Measurements from ENCODE around the gene SPSB1.

Gene SPSB1

DNA sequence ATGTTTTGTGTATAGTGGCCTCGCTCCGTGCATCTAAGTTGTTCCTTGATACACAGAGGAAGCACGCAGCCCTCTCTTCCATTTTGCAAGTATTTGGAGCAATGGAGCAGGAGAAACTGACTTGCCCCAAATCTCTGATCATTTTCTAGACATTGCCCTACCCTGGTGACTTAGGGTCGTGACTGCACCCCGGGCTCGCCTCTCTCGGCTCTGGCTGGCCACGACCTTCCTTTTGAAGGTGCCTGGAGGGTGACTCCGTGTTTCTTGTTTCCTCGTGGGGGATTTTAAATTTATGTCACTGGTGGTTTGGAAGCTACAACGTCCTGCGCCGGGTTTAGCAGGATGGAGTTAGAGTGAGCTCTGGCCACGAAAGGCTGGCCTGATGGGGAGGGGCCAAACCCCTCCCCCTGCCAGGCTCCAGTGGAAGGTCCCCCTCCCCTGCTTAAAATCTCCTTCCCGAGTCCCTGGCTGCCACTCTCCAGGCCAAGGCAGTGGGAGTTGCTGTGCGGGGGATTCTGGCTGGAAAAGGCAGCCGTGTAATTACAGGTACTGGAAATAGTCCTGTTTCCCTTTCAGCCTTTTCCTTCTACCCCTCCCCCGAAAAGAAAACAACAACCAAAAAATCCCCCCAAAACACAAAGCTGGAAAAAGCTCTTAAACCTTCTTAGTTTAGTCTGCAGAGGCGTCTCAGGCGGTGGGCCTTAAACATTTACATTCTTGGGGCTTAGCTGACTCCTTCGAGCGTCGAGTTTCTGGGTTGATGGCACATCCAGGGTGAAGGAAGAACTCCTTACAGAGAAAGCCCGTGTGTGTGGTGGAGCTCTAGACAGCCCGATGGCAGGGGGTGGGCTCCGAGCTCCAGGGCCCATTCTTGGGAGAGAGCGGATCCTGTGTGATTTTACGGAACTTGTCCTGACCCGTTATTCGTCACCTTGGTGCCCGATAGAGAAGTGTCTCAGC, 28.1 kb downstream of the SPSB1 start:
- TF ChIP-seq TAF1 (IDR thresholded peaks at IDR 0.05; ENCODE audit: borderline replicate concordance, insufficient read depth, low read length) (no peak), POLR2AphosphoS5 (IDR thresholded peaks at IDR 0.05; ENCODE audit: low read depth, low read length) (no peak), FOXP2 (optimal IDR thresholded peaks at IDR 0.05; ENCODE audit: borderline replicate concordance, extremely low read depth, extremely low read length, insufficient read depth) (no peak), SIN3A (IDR thresholded peaks at IDR 0.05; ENCODE audit: borderline replicate concordance, insufficient read depth, low read length) (no peak)
- TF ChIP-seq, protein P1, sequence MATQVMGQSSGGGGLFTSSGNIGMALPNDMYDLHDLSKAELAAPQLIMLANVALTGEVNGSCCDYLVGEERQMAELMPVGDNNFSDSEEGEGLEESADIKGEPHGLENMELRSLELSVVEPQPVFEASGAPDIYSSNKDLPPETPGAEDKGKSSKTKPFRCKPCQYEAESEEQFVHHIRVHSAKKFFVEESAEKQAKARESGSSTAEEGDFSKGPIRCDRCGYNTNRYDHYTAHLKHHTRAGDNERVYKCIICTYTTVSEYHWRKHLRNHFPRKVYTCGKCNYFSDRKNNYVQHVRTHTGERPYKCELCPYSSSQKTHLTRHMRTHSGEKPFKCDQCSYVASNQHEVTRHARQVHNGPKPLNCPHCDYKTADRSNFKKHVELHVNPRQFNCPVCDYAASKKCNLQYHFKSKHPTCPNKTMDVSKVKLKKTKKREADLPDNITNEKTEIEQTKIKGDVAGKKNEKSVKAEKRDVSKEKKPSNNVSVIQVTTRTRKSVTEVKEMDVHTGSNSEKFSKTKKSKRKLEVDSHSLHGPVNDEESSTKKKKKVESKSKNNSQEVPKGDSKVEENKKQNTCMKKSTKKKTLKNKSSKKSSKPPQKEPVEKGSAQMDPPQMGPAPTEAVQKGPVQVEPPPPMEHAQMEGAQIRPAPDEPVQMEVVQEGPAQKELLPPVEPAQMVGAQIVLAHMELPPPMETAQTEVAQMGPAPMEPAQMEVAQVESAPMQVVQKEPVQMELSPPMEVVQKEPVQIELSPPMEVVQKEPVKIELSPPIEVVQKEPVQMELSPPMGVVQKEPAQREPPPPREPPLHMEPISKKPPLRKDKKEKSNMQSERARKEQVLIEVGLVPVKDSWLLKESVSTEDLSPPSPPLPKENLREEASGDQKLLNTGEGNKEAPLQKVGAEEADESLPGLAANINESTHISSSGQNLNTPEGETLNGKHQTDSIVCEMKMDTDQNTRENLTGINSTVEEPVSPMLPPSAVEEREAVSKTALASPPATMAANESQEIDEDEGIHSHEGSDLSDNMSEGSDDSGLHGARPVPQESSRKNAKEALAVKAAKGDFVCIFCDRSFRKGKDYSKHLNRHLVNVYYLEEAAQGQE (IDR thresholded peaks at IDR 0.05; ENCODE audit: insufficient read depth in 1 of 2, low read depth in 2 of 2, low read length in 2 of 2) = no peak

GRCh38 chr1:9321480-9321849, 28.8 kb downstream of the SPSB1 start:
- TF ChIP-seq FOXP2 (optimal IDR thresholded peaks at IDR 0.05; ENCODE audit: borderline replicate concordance, extremely low read depth, extremely low read length, insufficient read depth) (no peak), POLR2AphosphoS5 (IDR thresholded peaks at IDR 0.05; ENCODE audit: low read depth, low read length) (no peak)

DNA sequence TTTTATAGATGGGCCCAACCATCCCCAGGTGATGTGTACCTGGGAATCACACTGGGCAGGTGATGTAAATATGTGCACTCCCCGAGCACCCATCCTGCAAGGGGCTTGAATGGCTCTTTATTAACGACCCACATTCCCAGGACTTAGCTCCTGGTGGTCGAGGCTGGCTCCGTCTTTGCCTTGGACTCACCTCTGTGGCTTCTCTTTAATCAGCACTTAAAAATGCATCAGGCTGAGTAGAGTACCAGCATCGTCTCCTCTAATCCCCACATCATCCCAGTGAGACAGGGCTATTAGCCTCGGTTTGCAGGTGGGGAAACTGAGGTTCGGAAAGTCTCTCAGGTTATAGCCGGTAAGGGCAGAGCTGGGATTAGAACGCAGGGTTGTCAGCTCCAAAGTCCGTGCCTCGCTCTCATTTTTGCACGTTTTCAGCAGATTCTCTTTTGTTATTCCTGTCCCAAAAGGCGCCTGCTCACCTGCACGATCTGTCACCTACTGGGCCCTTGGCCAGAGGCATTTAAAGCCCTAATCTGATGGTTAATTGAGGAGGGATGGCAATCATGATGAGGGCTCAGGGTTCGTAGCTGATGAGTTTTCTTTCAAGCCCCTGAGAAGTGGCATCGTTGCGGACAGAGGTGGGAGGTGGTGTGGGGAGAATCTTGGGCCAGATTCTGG, 29.4 kb downstream of the SPSB1 start:
- TF ChIP-seq, protein P1 (IDR thresholded peaks at IDR 0.05; ENCODE audit: insufficient read depth in 1 of 2, low read depth in 2 of 2, low read length in 2 of 2) = no peak
- TF ChIP-seq FOXP2 (optimal IDR thresholded peaks at IDR 0.05; ENCODE audit: borderline replicate concordance, extremely low read depth, extremely low read length, insufficient read depth) (no peak), POLR2AphosphoS5 (IDR thresholded peaks at IDR 0.05; ENCODE audit: low read depth, low read length) (no peak), SIN3A (IDR thresholded peaks at IDR 0.05; ENCODE audit: borderline replicate concordance, insufficient read depth, low read length) (no peak), TAF1 (IDR thresholded peaks at IDR 0.05; ENCODE audit: borderline replicate concordance, insufficient read depth, low read length) (no peak)

DNA sequence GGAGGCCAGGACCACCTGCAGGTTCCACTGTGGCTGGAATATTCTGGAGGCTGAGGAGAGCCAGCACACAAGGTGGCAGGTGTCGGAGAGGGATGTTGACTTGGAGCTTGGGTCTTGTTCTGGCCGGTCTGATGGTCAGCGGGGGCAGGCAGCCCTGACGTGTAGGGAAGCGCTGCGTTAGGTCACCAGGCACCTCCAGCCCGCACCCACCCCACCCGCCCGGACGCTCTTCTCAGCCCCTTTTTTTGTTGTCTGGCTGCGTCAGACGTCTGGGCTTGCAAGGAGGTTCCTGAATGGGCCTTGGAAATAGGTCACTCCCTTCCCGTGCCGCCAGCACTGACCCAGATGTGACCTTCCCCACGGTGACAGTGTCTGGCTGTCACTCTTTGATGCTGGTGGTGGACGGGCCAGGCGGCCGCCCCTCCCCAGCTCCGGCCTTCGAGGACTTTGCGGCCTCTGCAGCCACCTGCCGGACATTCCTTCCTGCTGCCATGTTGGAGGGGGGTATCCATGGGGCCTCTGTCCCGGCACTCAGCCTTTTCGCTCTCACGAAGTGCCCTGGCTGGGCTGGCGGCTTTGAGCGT, 30.1 kb downstream of the SPSB1 start:
- no peak for TF ChIP-seq SIN3A (IDR thresholded peaks at IDR 0.05; ENCODE audit: borderline replicate concordance, insufficient read depth, low read length)
- no peak for TF ChIP-seq TAF1 (IDR thresholded peaks at IDR 0.05; ENCODE audit: borderline replicate concordance, insufficient read depth, low read length)
- TF ChIP-seq POLR2AphosphoS5 (IDR thresholded peaks at IDR 0.05; ENCODE audit: low read depth, low read length) = no peak
- no peak for TF ChIP-seq FOXP2 (optimal IDR thresholded peaks at IDR 0.05; ENCODE audit: borderline replicate concordance, extremely low read depth, extremely low read length, insufficient read depth)
- TF ChIP-seq, protein P1 (IDR thresholded peaks at IDR 0.05; ENCODE audit: insufficient read depth in 1 of 2, low read depth in 2 of 2, low read length in 2 of 2) = no peak

DNA sequence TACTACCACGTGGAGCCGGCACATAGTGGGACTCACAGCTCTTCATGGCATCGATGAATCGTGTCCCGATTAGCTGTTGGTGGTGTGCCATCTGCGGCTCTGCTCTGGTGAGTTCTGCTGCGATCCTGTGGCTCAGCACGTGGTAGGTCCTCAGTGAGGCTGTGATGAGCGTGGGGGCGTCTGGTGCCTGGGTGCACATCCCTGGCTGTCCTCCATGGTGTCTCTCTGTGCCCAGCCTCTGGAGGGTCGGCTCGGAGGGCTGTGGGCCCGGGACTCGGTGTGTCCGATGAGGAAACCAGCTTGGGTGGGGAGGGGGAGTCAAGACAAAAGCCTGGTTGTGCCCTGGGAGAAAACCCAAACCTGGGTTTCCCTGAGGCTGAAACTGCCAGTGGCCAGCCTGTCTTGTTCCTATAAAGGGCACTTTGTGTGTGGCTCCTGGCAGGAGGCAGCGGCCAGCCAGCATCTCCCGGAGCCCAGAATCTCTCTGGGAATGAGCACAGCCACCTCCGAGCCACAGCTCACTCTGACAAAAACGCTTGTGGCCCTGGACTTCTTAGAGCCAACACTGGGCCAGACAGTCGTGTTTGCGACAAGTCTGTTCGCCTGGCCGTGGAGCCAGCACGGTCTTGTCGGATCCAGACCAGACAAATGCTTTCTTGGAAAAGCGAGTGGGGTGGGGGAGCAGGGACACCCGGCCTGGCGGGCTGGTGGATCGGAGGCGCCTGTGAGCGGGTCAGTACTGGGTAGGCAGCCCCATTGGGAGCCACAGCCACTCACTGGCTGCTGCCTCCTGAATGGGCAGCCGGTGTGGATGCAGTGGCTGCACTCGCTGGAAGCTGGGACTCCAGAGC, 31.8 kb downstream of the SPSB1 start:
- TF ChIP-seq SIN3A (IDR thresholded peaks at IDR 0.05; ENCODE audit: borderline replicate concordance, insufficient read depth, low read length) = no peak
- no peak for TF ChIP-seq FOXP2 (optimal IDR thresholded peaks at IDR 0.05; ENCODE audit: borderline replicate concordance, extremely low read depth, extremely low read length, insufficient read depth)
